Hematopoietic multipotent progenitor cell (in vitro differentiated cells): Measurements from ENCODE around the gene PRKN. TPM values are rescaled to one million over a fixed set of nuclear protein-coding genes. Genes with fewer than 3 reads are reported as not detected.
"Not testable (repeated sequence)": the region's sequence is repeated elsewhere in the genome, so short reads cannot be mapped to it uniquely, and the experiment has no call there.

Experiments
- DNase-seq, 3 donors: peaks; one replicate each; pipeline ENCODE4 v3.0.0-alpha.2; 2011 to 2015; ENCODE audit warnings: low read depth in 2 of 3, low spot score in 2 of 3
- total RNA-seq: library from RNA; depleted of rRNA; stranded (reverse); fragments of >200 nt; gene quantifications from one replicate; pipeline ENCODE4 v1.2.3, GENCODE V29; 2012

Gene PRKN
- total RNA-seq, 1 donor: 7.0 TPM

- no peak for DNase-seq
These were observed 1413.5 kb downstream of the PRKN start for GRCh38 chr6:161313940-161314509.

- not testable (repeated sequence) for DNase-seq
These were observed 1414.1 kb downstream of the PRKN start for GRCh38 chr6:161313475-161313874.

- DNase-seq: not testable (repeated sequence)
These were observed 1417.8 kb downstream of the PRKN start for GRCh38 chr6:161309774-161310173.

GRCh38 chr6:161308075-161308655 lies 1419.4 kb downstream of the PRKN start:
- no peak for DNase-seq

- no peak for DNase-seq
These were observed 1421.7 kb downstream of the PRKN start for GRCh38 chr6:161305860-161306259.

GRCh38 chr6:161303628-161304340 lies 1423.8 kb downstream of the PRKN start:
- DNase-seq: no peak

- no peak for DNase-seq
These were observed 1424.6 kb downstream of the PRKN start for GRCh38 chr6:161302949-161303348.

- no peak for DNase-seq
These were observed 1426.2 kb downstream of the PRKN start for GRCh38 chr6:161301338-161301737.

GRCh38 chr6:161300823-161301222 lies 1426.7 kb downstream of the PRKN start:
- no peak for DNase-seq

- DNase-seq: no peak
These were observed 1427.8 kb downstream of the PRKN start for GRCh38 chr6:161299726-161300125.

Other genes with a start within 250 kb of the PRKN start
- 5.7 TPM for gene PACRG, start 208 bp upstream of the PRKN start, total RNA-seq